KMS-11 (cell line): ENCODE measurements around the gene TPMT.

Experiments used
- H2AFZ ChIP-seq: fragments of 200-600 bp; sonication (generic); 2 replicates; pipeline ENCODE4 v1.6.1; 2016; ENCODE audit warnings: antibody characterized with exemption, mixed run types, low read depth
- H3K27ac ChIP-seq: fragments of 200-600 bp; sonication (generic); 2 replicates; pipeline ENCODE4 v1.6.1; 2016; ENCODE audit warnings: mild to moderate bottlenecking, mixed run types
- H3K27me3 ChIP-seq: fragments of 200-600 bp; sonication (generic); 2 replicates; pipeline ENCODE4 v1.6.1; 2017; ENCODE audit warnings: mild to moderate bottlenecking, low read depth, mixed run types, moderate library complexity; ENCODE audit not compliant: insufficient read depth
- H3K36me3 ChIP-seq: fragments of 200-600 bp; sonication (generic); 2 replicates; pipeline ENCODE4 v1.6.1; 2017; ENCODE audit warnings: mild to moderate bottlenecking, mixed run types; ENCODE audit not compliant: insufficient read depth
- H3K4me1 ChIP-seq: fragments of 200-600 bp; sonication (generic); 2 replicates; pipeline ENCODE4 v1.6.1; 2016; ENCODE audit warnings: mild to moderate bottlenecking, low read depth, mixed run types; ENCODE audit not compliant: poor library complexity, severe bottlenecking
- H3K4me2 ChIP-seq: fragments of 200-600 bp; sonication (generic); 2 replicates; pipeline ENCODE4 v1.7.0; 2016; ENCODE audit warnings: mild to moderate bottlenecking, mixed run types
- H3K4me3 ChIP-seq: fragments of 200-600 bp; sonication (generic); IDR thresholded peaks from 2 replicates; pipeline ENCODE4 v1.6.1; 2017; ENCODE audit warnings: low read depth, low read length, mixed read lengths; ENCODE audit not compliant: insufficient read depth
- H3K79me2 ChIP-seq: fragments of 200-600 bp; sonication (generic); 2 replicates; pipeline ENCODE4 v1.6.1; 2016; ENCODE audit warnings: low read depth, mixed run types; ENCODE audit not compliant: insufficient read depth
- H3K9ac ChIP-seq: fragments of 200-600 bp; sonication (generic); 2 replicates; pipeline ENCODE4 v1.6.1; 2016; ENCODE audit warnings: mild to moderate bottlenecking, mixed run types
- H4K20me1 ChIP-seq: fragments of 200-600 bp; sonication (generic); 2 replicates; pipeline ENCODE4 v1.6.1; 2016; ENCODE audit warnings: mild to moderate bottlenecking, mixed run types; ENCODE audit not compliant: insufficient read depth
- CTCF ChIP-seq: fragments of 200-600 bp; sonication (generic); conservative IDR thresholded peaks from 2 replicates; pipeline ENCODE4 v1.6.1; 2017; ENCODE audit warnings: low read depth, mild to moderate bottlenecking, antibody characterized with exemption, low read length, moderate library complexity, mixed read lengths

TPMT gene

GRCh38 chr6:18148304-18149025, 6.4 kb downstream of the TPMT start:
- Histone ChIP-seq H3K27me3 (no peaks in the 10 kb centered on the region), H3K4me1 (peaks cover 25% of the 10 kb centered on the region), H2AFZ (no peak overlapping the region), H3K4me2 (no peak overlapping the region), H3K9ac (no peak overlapping the region), H3K27ac (no peak overlapping the region), H4K20me1 (no peaks in the 10 kb centered on the region), H3K79me2 (no peaks in the 10 kb centered on the region), H3K36me3 (no peaks in the 10 kb centered on the region), H3K4me3 (no peak overlapping the region)
- no peak for TF ChIP-seq CTCF

- no peaks in the 10 kb centered on the region for H3K27me3 ChIP-seq
- no peak overlapping the region for H3K9ac ChIP-seq
- no peak overlapping the region for H3K4me3 ChIP-seq
- H3K36me3 ChIP-seq: no peaks in the 10 kb centered on the region
- no peak overlapping the region for H3K4me2 ChIP-seq
- H4K20me1 ChIP-seq: no peaks in the 10 kb centered on the region
- TF ChIP-seq CTCF: no peak
- no peak overlapping the region for H2AFZ ChIP-seq
- peaks cover 17% of the 10 kb centered on the region for H3K4me1 ChIP-seq
- no peak overlapping the region for H3K27ac ChIP-seq
- H3K79me2 ChIP-seq: no peaks in the 10 kb centered on the region
Measured at GRCh38 chr6:18147616-18148015, 7.3 kb downstream of the TPMT start.

- Histone ChIP-seq H3K4me3 (no peak overlapping the region), H3K27me3 (no peaks in the 10 kb centered on the region), H3K4me1 (peaks cover 12% of the 10 kb centered on the region), H3K9ac (no peak overlapping the region), H3K27ac (no peak overlapping the region), H3K79me2 (no peaks in the 10 kb centered on the region), H3K36me3 (no peaks in the 10 kb centered on the region), H2AFZ (no peak overlapping the region), H3K4me2 (no peak overlapping the region), H4K20me1 (no peaks in the 10 kb centered on the region)
- TF ChIP-seq CTCF: no peak
Measured at GRCh38 chr6:18147160-18147559, 7.7 kb downstream of the TPMT start.

GRCh38 chr6:18142591-18142861, 12.4 kb downstream of the TPMT start:
- Histone ChIP-seq H3K36me3 (no peaks in the 10 kb centered on the region), H3K27me3 (no peaks in the 10 kb centered on the region), H3K79me2 (no peaks in the 10 kb centered on the region), H3K9ac (no peak overlapping the region), H3K4me2 (no peak overlapping the region), H4K20me1 (no peaks in the 10 kb centered on the region), H3K4me3 (no peak overlapping the region), H2AFZ (no peak overlapping the region), H3K4me1 (no peaks in the 10 kb centered on the region), H3K27ac (no peak overlapping the region)
- TF ChIP-seq CTCF: no peak
